Measurements from ENCODE around the gene YARS1. TPM values are rescaled to one million over a fixed set of nuclear protein-coding genes. Genes with fewer than 3 reads are reported as not detected.

The YARS1 gene
- total and polyA plus RNA-seq, 2 of the 4 experiments (the other 2 are of a cell fraction) = 100 to 166 TPM

DNA sequence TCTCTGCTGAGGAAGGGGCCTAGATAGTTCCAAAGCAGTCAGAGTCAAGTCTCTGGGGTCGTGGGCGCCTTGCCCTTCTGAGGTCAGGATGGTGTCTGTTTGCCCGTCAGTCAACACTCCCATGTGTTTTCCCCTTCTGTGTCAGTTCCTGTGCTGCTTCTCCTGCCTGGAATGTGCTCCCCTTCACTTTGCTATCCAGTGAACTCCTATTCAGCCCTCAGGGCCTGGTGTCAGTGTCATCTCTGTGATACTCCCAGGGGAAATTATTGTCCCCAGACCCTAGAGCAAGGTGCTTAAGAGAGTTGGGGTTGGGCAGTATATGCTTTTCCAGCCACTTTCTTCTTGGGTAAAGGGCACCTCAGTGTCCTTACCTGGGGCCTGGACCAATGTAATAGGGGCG is 68.8 kb downstream of the YARS1 start:
- Histone ChIP-seq H3K14ac (replicated peaks; ENCODE audit: low read depth, low read length) (no peak overlapping the region), H2AFZ (replicated peaks; ENCODE audit: low read length, poor library complexity) (no peak overlapping the region), H3K27me3 (ENCODE audit: control insufficient read depth, insufficient read depth, low read length) (no peaks in the 10 kb centered on the region), H2AK9ac (replicated peaks; ENCODE audit: low read depth, low read length, poor library complexity) (no peak overlapping the region), H4K8ac (ENCODE audit: low read depth in 2 of 2, low read length in 2 of 2) (no peak overlapping the region), H3K9ac (ENCODE audit: low read depth, low read length) (no peak overlapping the region), H4K20me1 (ENCODE audit: insufficient read depth, low read length) (peaks cover 6% of the 10 kb centered on the region; the same call in 1 of the 2 replicates), H3K4ac (ENCODE audit: low read depth, low read length) (no peak overlapping the region), H2BK120ac (ENCODE audit: low read depth, low read length) (no peak overlapping the region), H3K4me1 (ENCODE audit: control insufficient read depth, insufficient read depth, low read length) (no peaks in the 10 kb centered on the region), H3K36me3 (ENCODE audit: control insufficient read depth, insufficient read depth, low read length) (no peaks in the 10 kb centered on the region), H3K79me1 (ENCODE audit: low read depth in 1 of 2, low read length in 2 of 2) (peaks cover 0 to 3% of the 10 kb centered on the region in 2 experiments; a peak in 1 of 4 replicates), H4K91ac (ENCODE audit: insufficient read depth, low read depth, low read length) (no peak overlapping the region), H3K9me1 (ENCODE audit: insufficient read depth, low read length) (no peaks in the 10 kb centered on the region), H2AK5ac (ENCODE audit: low read depth, low read length) (no peak overlapping the region), H2BK15ac (ENCODE audit: low read depth, low read length) (no peak overlapping the region), H3K4me2 (ENCODE audit: low read depth, low read length) (no peak overlapping the region), H3K18ac (ENCODE audit: low read depth, low read length) (no peak overlapping the region), H3K56ac (ENCODE audit: extremely low read depth, insufficient read depth, low read length) (no peak overlapping the region), H2BK20ac (ENCODE audit: low read depth, low read length) (no peak overlapping the region), H3K23ac (ENCODE audit: low read depth, low read length) (no peak overlapping the region), H3K27ac (ENCODE audit: insufficient read depth, low read length) (no peak overlapping the region), H2BK5ac (ENCODE audit: low read depth, low read length, poor library complexity, severe bottlenecking) (no peak overlapping the region), H3K9me3 (ENCODE audit: control insufficient read depth, insufficient read depth, low read length) (no peaks in the 10 kb centered on the region), H3K4me3 (ENCODE audit: insufficient read depth, low read depth, low read length) (no peak overlapping the region), H4K5ac (ENCODE audit: low read depth, low read length) (no peak overlapping the region)
- WGBS, 2 experiments (ENCODE audit: extremely low coverage in 2 of 2, insufficient read length in 1 of 2) = no CpG with 5 or more reads among the region's 4 CpGs
- dilution Hi-C loops (cut with HindIII; ENCODE audit: low sequenced_read_pairs, unreplicated experiment) = no loop called here
- BruUV-seq (replicated peaks) = no TSS peak
- POLR2A ChIA-PET (ENCODE audit: unreplicated experiment) = no interaction called here
- intact Hi-C loops (cut with micrococcal nuclease) = no loop called here
- TF ChIP-seq SMC3 (IDR thresholded peaks at IDR 0.05; ENCODE audit: low read depth, low read length) = no peak
- TF ChIP-seq FOS (IDR thresholded peaks at IDR 0.05; ENCODE audit: low read depth, low read length) = no peak
- no peak for TF ChIP-seq MAZ (IDR thresholded peaks at IDR 0.05; ENCODE audit: borderline replicate concordance, low read depth, low read length)
- TF ChIP-seq USF2 (IDR thresholded peaks at IDR 0.05; ENCODE audit: low read depth, low read length) = no peak
- TF ChIP-seq RCOR1 (IDR thresholded peaks at IDR 0.05; ENCODE audit: insufficient replicate concordance, low read length) = no peak
- TF ChIP-seq POLR2A (IDR thresholded peaks at IDR 0.05; ENCODE audit: low read depth, low read length) = no peak
- TF ChIP-seq MAFK (IDR thresholded peaks at IDR 0.05; ENCODE audit: low read depth, low read length) = no peak
- no peak for TF ChIP-seq CHD1 (IDR thresholded peaks at IDR 0.05; ENCODE audit: low read depth, low read length)
- no peak for TF ChIP-seq BHLHE40 (IDR thresholded peaks at IDR 0.05; ENCODE audit: low read depth, low read length)
- TF ChIP-seq CTCF (conservative IDR thresholded peaks at IDR 0.05; ENCODE audit: low read depth, low read length) = no peak
- TF ChIP-seq MXI1 (IDR thresholded peaks at IDR 0.05; ENCODE audit: borderline replicate concordance, low read depth, low read length) = no peak
- no peak for TF ChIP-seq ELK1 (IDR thresholded peaks at IDR 0.05; ENCODE audit: borderline replicate concordance, low read depth, low read length)
- TF ChIP-seq NFE2L2 (IDR thresholded peaks at IDR 0.05; ENCODE audit: low read depth, low read length) = no peak
- TF ChIP-seq RFX5 (IDR thresholded peaks at IDR 0.05; ENCODE audit: low read depth, low read length) = no peak
- no peak for TF ChIP-seq RAD21 (IDR thresholded peaks at IDR 0.05; ENCODE audit: low read length)
- no peak for TF ChIP-seq CEBPB (IDR thresholded peaks at IDR 0.05; ENCODE audit: low read depth, low read length)
- in situ Hi-C loops (cut with MboI; ENCODE audit: low sequenced_read_pairs) = no loop called here
- no peak for DNase-seq
- ATAC-seq (ENCODE audit: low read depth) = no peak
- CTCF ChIA-PET = no interaction called here
